H1 (cell line): ENCODE results near the gene TAB3. TPM values are rescaled to one million over a fixed set of nuclear protein-coding genes. Genes with fewer than 3 reads are reported as not detected.

Experiments used
- BCL11A ChIP-seq, 2 experiments: IDR thresholded peaks; one replicate each; pipeline ENCODE4 v1.6.1; 2011; ENCODE audit warnings: low read depth in 2 of 2, low read length in 2 of 2, mild to moderate bottlenecking in 2 of 2
- CHD7 ChIP-seq: fragments of 300-600 bp; sonication (generic); IDR thresholded peaks from 2 replicates; pipeline ENCODE4 v1.7.1; 2012; ENCODE audit warnings: low read length, moderate library complexity, mild to moderate bottlenecking, inconsistent platforms; ENCODE audit not compliant: insufficient replicate concordance
- GABPA ChIP-seq: IDR thresholded peaks from 2 replicates; pipeline ENCODE4 v1.6.1; 2011; ENCODE audit warnings: mild to moderate bottlenecking, low read length, moderate library complexity, borderline replicate concordance; ENCODE audit not compliant: insufficient read depth
- NRF1 ChIP-seq: IDR thresholded peaks from 2 replicates; pipeline ENCODE4 v1.6.1; 2011; ENCODE audit warnings: mild to moderate bottlenecking, low read depth, low read length, improper control_type of control experiment
- RFX5 ChIP-seq: IDR thresholded peaks from 2 replicates; pipeline ENCODE4 v1.6.1; 2011; ENCODE audit warnings: low read depth, low read length, improper control_type of control experiment, borderline replicate concordance
- SAP30 ChIP-seq: fragments of 300-600 bp; sonication (generic); IDR thresholded peaks from 2 replicates; pipeline ENCODE4 v1.7.1; 2012; ENCODE audit warnings: low read length, moderate library complexity, mild to moderate bottlenecking, inconsistent platforms; ENCODE audit not compliant: insufficient read depth, insufficient replicate concordance
- SIN3A ChIP-seq, 2 experiments: IDR thresholded peaks in 1 of 2; conservative IDR thresholded peaks in 1 of 2; 2 replicates each; pipeline ENCODE4 v1.6.1; 2011 to 2012; ENCODE audit warnings: low read length in 2 of 2, improper control_type of control experiment in 1 of 2, low read depth in 1 of 2, mild to moderate bottlenecking in 1 of 2
- SRF ChIP-seq: IDR thresholded peaks from 2 replicates; pipeline ENCODE4 v1.6.1; 2011; ENCODE audit warnings: mild to moderate bottlenecking, low read depth, low read length, moderate library complexity
- polyA plus RNA-seq, 7 experiments: library from polyadenylated mRNA; depleted of rRNA in 3 of 7; stranded (reverse) in 5 of 7; unstranded in 2 of 7; fragments of >200 nt in 5 of 7; fragments of 200-250 nt in 2 of 7; gene quantifications; 1 replicate in 5 of 7; 2 replicates in 1 of 7; 4 replicates in 1 of 7; pipeline versions ENCODE4 v1.2.1 to v1.2.3, GENCODE V29; 2011 to 2013; ENCODE audit warnings: missing spikeins in 2 of 7, mixed read lengths in 2 of 7
- total RNA-seq: library from RNA; stranded (reverse); fragmentation: NEBNext Ultra II Directional; extraction: Animal tissue kit (Norgen Biotek cat#: 25700); gene quantifications from 2 replicates; pipeline ENCODE4 v1.2.1, GENCODE V29; 2021

Gene TAB3
- total and polyA plus RNA-seq, 2 of the 8 experiments (the other 6 are each of a cell fraction or from before 2014, with no cell fraction given), result 12.7 to 12.9 TPM

- TF ChIP-seq CHD7, result no peak
- TF ChIP-seq SAP30, result no peak
- TF ChIP-seq BCL11A (IDR thresholded peaks at IDR 0.05; ENCODE audit: low read depth in 2 of 2, low read length in 2 of 2), result no peak
- TF ChIP-seq GABPA, result no peak
- no peak for TF ChIP-seq RFX5
- TF ChIP-seq SRF, result no peak
- no peak for TF ChIP-seq SIN3A (conservative IDR thresholded peaks at IDR 0.05 in 1 of 2, IDR thresholded peaks at IDR 0.05 in 1 of 2; ENCODE audit: low read depth in 1 of 2, low read length in 2 of 2)
- no peak for TF ChIP-seq NRF1
Observed at GRCh38 chrX:30898886-30899285, 9.8 kb upstream of the TAB3 start (continued).
